Measurements from ENCODE around the gene CFAP68.

The CFAP68 gene, protein sequence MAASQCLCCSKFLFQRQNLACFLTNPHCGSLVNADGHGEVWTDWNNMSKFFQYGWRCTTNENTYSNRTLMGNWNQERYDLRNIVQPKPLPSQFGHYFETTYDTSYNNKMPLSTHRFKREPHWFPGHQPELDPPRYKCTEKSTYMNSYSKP

DNA sequence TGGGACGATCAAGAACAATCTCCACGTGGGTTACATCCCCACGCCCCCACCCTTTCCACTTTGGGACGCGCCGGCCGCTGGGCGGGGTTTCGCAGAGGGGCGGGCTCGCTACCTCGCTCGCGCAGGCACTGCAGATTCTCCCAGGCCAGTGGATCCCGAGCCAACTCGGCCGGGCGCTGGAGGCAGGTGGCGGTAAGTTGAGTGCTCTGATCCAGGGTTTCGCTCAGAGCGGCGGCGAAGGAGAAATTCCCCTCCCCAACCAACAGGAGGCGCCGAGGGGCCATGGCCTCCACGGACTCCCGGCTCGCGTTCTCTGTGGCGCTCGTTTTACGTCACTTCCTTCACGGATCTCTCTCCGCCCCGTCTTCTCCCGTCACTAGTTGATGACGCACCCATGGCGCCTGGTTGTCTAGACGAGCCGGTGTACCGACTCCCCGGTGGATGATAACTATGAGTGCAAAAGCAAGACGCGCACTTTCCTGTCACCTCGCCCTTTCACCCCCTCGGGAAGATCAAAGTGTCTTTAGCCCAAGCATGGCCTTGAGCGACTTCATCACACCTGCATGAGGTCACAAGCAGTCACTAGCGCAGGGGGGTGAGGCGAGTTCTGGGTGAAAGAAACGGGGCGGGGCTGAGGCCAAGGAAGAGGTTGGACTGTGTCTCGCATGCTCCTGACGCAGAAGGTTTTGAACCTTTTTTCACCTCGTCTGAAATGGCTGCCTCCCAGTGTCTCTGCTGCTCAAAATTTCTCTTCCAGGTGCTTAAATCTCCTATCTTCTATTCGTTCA, at the start of gene CFAP68, which contains the start of gene FDXACB1:
Gene CFAP68 (plus strand): TSS at position 693 of the 788 bp plus-strand sequence. CDS start 20 bp downstream, at position 713.
Gene FDXACB1 (minus strand): TSS at position 317 of the 788 bp plus-strand sequence. CDS start 33 bp downstream, at position 284.
- peak; percentile 90 for DNase-seq (ENCODE audit: low read depth in 2 of 2, low spot score in 1 of 2)

DNA sequence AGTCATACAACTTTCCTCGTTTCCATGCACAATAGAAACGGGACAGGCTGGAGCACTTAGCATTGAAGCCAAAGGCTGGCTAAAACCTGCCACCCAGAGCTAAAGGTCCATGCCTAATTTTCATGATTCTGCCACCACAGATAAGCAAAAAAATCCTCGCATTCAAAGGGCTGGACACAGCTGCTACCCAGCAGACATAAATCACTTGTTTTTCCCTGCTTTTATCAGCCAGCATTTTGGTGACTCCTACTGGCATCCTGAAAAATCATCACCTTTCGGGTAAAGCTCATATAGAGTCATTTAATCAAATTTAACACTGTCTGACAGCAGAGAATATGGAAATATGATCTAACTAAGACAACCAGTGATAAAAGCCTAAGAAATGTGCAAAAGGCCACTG, 45.8 kb upstream of the CFAP68 start:
- DNase-seq (ENCODE audit: low read depth in 2 of 2, low spot score in 1 of 2), result no peak

DNA sequence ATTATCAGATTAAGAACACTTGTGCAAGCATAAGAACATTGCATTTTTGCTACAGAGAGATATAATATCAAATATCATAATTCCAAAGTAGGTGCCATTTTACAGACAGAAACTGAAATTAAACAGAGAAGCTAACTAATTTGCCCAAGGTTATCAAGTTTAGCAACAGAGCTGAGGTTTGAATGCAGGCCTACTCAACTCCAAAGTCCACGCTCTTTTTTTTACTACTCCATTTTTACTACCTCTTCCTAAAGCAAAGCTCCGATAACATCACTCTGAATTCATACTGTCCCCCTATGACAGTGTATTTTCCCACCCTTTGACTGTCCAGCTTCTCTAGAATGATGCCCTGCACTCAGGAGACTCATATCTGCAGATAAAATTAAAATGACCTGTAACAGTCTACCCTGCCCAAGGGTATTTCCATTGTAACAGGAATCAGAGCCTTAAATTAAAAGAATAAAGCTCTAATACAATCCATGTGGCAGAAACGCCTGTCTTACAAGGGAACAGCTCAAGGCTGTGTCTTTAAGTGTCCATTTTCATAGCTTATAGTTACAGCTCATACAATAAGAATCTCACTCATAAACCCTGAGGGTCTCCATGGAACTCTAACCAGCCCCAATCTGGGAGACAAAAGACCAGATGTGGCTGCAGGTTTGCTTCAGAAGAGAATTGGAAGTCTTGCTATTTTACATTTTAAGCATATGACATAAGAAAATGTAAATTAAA, 44.7 kb upstream of the CFAP68 start:
- no peak for DNase-seq (ENCODE audit: low read depth in 2 of 2, low spot score in 1 of 2)

DNA sequence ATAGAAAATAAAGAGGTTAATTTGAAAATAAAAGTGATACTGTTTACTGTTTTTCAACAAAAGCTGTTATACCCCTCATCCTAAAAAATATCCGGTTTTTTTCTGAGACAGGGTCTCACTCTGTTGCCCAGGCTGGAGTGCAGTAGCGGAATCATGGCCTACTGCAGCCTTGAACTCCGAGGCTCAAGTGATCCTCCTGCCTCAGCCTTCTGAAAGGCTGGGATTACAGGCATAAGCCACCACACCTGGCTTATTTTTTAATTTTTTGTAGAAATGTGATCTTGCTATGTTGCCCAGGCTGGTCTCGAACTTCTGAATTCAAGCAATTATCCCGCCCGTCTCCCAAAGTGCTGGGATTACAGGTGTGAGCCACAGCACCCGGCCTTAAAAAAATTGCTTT, 43.7 kb upstream of the CFAP68 start:
- no peak for DNase-seq (ENCODE audit: low read depth in 2 of 2, low spot score in 1 of 2)

DNA sequence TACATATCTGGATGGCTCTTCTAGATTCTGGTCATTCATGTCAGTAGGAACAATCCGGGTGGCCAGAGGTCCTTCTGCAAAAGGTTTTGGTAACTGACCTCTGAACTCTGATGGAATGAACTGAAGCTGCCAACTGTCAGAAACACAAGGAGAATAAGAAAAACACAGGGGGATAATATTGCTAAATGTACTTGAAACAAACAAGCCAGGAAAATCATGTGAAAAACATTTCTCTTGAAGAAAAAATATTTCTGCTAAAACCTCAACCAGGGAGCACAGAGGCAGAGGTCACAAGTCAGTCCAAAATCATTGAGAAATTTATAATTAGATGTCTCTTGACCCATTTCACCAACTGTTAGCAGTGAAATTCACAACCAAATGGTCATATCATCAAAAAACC, 43.2 kb upstream of the CFAP68 start:
- no peak for DNase-seq (ENCODE audit: low read depth in 2 of 2, low spot score in 1 of 2)

DNA sequence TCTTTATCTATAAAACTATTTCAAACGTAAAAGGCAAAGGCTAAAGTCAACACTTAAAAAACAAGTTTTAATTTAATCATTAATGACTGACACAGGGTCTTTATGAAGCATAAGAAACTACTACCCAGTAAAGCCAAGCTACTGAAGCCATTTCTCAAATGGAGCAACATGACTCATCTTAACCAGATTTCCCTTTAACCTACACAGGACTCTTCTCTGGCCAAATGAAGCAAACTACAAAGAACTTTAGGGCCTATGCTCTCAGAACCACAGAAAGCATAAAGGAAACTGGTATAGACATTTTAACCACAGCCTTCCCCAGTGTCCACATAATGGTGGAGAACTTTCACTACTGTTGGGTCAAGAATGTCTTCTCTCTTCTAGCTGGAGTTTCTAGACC, 42.6 kb upstream of the CFAP68 start:
- DNase-seq (ENCODE audit: low read depth in 2 of 2, low spot score in 1 of 2), result no peak

DNA sequence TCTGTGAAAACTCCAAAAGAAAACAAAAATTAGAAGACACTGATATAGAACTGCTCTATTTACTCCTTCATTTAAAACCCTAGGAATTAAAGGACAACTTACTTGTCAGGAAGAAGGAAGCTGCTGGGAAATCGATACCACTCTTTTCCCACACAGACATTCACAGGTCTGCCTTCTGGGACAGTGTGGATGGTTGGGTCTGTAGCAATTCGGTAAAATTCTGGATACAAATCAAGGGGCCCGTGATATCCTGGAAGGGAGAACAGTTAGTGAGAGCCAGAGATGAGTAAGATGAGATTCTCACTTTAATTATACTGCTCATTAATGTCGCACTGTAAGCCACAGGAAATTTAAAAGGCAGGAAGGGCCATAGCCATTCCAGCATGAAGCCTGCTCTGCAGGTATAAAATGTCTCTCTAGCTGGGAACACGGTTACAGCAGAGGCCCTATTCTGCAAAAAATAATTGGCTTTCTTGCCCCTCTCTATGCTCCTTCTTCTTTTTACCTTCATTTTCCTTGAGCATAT, 41.9 kb upstream of the CFAP68 start:
- no peak for DNase-seq (ENCODE audit: low read depth in 2 of 2, low spot score in 1 of 2)

DNA sequence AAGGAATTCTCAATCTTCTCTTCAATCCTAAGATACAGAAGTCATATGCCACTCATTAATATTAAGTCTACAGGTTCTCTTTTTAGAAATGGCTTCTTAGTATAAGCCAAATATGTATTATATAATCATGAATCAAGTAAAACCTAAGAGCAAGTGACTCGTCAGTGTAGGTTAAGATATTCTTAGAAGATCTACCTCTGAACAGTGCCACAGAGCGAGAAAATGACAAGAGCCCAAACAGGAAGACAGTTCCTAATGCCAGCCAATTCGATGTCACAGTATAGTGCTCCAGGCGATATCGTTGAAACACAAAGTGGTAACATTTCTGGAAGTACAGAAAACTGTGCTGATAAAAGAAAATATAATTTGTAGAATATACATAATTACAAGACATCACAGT, 41.3 kb upstream of the CFAP68 start:
- DNase-seq (ENCODE audit: low read depth in 2 of 2, low spot score in 1 of 2), result no peak

DNA sequence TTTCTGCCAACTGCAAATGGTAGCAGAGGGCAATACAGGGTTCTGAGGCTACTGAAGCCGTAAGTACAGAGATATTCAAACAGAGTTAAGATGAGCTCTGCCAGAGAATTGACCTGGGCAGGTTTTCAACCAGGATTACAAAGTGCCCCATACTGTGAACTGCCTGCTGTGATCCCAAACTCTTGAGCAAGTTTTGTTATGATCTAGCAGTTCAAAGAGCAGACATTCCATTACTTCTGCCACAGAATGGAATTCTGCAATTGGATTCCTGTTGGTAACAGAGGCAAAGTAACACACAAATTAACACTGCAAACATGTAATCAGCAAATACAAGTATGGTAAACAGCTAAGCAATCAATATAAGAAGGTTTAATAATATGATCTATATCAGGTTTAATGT, 39.2 kb upstream of the CFAP68 start:
- no peak for DNase-seq (ENCODE audit: low read depth in 2 of 2, low spot score in 1 of 2)

DNA sequence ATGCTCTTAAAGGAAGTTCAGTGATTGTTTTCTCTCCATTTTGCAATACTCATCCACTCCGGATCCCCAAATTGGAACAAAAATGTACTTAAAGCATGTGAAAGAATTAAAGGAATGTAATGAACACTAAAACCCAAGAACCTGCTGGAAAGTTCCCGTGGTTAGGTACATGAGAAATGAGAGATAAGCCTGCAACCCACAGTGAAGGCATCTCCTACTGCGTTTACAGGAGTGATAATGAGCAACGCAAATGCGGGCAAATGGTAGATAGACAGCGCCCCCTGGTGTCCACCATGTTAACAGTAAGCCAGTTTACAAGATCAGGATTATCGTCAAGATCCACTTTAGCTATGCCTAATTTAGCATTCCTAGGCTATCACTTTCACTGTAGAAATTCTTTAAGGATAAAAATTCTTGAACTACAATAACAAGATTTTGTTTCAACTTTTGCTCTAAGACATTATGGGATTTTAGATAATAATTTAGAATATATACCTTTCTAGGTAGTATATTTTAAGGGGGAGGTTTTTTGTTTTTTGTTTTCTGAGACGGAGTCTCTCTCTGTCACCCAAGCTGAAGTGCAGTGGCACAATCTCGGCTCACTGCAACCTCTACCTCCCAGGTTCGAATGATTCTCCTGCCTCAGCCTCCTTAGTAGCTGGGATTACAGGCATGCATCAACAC, 37.8 kb upstream of the CFAP68 start:
- DNase-seq (ENCODE audit: low read depth in 2 of 2, low spot score in 1 of 2), result peak; percentile 77 to 80

DNA sequence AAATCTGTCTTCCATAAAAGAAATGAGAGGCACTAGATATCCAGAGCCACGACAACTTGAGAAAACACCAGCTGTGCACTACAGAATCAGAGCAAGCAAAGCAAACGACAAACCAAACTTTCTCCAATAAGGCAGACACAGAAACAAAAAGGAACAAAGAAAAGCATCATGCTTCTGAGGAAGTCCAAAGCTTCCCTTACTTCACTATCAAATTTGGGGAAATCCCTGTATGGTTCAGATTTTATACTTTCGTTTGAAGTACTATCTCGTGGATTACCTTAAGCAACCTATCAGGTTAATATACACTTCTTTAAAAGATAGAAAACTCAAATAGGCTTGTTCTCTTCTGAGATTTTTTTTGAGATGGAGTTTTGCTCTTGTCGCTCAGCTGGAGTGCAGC, 35.7 kb upstream of the CFAP68 start:
- no peak for DNase-seq (ENCODE audit: low read depth in 2 of 2, low spot score in 1 of 2)

DNA sequence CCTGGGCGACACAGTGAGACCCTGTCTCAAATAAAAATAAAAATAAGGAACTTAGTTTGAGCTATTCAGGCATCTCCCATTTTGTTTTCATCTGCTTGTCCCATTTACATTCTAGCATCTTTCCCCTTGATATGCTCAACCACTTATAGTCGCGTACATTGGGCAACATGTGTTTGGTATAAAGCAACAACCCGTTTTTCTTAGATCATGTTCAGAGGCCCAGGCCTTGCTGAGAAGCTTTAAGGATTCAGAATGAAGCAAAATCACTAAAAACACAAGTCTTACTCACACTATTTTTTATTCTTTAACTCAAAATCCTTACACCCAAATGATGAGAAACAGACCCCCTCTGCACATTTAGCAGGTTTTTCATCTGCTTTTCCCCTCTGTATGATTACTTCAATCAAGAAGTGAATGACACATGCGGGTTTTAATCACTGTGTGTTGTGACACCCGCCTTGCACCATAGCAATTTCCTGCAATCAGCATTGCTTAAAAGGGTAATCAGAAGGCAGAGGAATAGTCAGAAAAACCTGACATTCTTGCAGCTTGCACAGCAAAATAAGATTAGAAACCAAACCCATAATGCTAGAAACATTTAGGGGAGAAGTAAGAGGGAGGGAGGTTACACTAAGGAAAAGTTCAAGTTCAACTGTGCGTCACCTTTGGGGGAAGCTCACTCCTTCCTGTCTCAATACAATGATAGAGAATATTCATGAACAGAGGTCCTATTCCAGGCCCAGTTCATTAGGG, 33.9 kb upstream of the CFAP68 start:
- DNase-seq (ENCODE audit: low read depth in 2 of 2, low spot score in 1 of 2), result no peak

DNA sequence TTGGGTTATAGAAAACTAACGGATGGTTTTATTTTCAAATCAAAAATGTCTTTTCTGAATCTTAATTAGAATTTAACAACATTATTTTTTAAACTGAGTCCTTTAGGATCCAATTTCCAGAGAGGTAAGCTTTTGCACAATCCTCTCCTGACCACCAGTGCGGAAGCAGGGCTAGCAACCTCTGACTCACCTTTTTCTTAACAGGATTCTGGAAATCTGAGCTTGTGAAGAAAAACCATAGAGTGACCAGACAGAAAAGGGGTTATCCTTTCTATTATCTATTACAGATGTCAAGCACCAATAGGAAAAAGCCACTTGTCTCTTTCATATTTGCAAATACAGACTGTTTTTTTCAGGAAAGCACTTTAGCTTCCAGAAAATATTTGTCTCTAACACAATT, 33.3 kb upstream of the CFAP68 start:
- no peak for DNase-seq (ENCODE audit: low read depth in 2 of 2, low spot score in 1 of 2)

DNA sequence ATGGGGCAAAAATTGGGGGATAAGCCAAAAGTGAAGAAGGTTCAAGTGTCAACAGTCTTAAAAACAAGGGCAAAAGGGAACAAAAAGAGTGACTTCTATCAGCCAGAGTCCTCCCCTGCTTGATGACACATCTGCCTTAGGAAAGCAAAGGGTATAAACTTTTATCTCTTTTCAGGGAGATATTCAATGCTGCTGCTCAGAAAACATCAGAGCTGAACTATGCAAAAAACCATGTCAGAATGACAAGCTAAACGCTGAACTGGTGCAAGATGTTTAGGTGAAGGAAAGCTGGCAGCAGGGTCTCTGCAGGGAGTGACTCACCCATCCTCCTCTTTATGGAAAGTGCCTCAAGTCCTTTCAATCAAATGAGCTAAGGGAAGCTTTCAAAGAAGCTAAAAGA, 32.7 kb upstream of the CFAP68 start:
- no peak for DNase-seq (ENCODE audit: low read depth in 2 of 2, low spot score in 1 of 2)

DNA sequence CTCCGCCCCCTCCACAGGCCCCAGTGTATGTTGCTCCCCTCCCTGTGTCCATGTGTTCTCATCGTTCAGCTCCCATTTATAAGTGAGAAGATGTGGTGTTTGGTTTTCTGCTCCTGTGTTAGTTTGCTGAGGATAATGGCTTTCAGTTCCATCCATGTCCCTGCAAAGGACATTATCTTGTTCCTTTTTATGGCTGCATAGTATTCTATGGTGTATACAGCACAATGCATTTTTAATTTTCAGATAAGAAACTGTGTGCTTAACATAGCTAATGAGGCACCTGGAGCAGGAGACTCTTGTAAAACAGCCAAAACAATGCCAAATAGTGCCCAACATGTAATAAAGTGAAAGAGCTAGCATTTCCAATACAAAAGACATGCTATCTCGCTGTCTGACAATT, 29.7 kb upstream of the CFAP68 start:
- no peak for DNase-seq (ENCODE audit: low read depth in 2 of 2, low spot score in 1 of 2)

DNA sequence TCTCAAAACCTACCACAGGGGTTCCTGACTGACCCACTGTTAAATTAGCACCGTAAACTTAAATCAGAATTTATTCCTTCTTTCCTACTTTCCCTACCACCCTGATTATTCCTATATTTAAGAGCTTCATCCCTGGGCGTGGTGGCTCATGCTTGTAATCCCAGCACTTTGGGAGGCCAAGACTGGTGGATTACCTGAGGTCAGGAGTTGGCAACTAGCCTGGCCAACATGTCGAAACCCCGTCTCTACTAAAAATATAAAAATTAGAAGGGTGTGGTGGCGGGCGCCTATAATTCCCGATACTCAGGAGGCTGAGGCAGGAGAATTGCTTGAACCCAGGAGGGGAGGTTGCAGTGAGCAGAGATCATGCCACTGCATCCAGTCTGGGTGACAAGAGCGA, 28.3 kb upstream of the CFAP68 start:
- DNase-seq (ENCODE audit: low read depth in 2 of 2, low spot score in 1 of 2), result no peak

DNA sequence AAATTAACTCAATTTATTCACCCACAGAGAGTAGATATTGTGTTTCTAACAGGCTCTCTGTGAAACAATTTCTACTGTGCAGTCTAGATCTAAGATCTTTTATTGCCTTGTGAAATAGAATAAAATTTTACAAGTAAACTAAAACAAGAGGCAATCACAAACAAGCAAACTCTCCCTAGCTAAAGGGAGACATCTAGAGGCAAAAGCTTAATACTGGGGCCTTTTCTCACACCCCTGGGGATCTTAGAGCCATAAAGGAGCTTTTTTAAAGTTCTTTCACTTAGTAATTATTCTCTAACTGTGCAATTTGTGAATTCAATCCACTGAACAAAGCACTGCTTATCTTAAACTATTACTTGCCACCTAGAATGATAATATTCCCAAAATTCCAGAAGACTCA, 27.7 kb upstream of the CFAP68 start:
- no peak for DNase-seq (ENCODE audit: low read depth in 2 of 2, low spot score in 1 of 2)

DNA sequence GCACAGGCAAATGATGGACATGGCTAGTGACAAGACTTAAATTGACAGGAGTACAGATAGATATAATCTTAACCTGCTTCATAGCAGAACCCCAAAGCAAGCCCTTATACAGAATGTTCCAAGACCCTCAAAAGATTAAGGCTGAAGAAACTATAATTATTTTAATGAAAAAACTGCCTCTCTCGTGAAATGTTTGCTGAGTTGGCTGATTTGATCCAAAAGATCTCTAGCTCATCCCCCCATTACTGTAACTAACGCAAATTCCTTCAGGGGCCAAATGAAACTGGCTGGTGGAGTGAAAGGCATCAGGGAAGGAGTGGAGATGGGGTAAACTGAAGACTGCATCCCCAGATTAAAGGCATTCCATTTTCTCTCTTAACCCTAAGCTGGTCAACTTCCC, 27.2 kb upstream of the CFAP68 start:
- DNase-seq (ENCODE audit: low read depth in 2 of 2, low spot score in 1 of 2), result no peak

DNA sequence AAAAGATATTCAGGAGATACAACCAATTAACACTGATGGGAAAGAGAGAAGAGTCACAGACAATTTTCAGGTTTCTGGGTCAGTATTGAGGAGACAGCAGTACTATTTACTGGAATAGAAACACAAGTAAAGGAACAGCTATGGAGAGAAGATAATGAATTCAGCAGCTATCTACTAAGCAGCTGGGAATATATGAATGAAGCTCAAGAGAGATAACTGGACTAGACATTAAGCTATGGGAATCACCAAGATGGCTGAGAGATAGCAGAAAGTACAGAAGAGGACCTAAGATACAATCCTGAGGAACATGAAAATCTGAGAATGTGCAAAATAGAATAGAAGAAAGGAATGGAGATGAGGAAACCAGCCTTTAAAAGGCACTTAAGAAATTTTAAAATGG, 23.8 kb upstream of the CFAP68 start:
- no peak for DNase-seq (ENCODE audit: low read depth in 2 of 2, low spot score in 1 of 2)

DNA sequence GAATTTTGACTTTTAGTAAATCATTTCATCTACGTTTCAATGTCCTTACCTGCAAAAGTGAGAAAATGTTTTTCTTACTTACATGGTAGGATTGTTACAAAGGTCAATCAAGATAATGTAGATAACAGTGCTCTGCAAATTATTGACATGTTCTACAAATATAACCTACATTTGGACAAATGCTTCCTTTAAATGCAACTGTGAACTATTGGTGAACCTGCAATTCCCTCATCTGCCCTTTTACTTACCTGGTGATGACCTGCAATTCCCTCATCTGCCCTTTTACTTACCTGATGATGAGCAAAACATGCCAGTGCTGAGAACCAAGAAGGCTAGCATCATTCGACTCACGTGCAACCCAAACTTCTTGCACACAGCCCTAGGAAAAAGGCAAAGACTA, 19.1 kb upstream of the CFAP68 start:
- no peak for DNase-seq (ENCODE audit: low read depth in 2 of 2, low spot score in 1 of 2)

DNA sequence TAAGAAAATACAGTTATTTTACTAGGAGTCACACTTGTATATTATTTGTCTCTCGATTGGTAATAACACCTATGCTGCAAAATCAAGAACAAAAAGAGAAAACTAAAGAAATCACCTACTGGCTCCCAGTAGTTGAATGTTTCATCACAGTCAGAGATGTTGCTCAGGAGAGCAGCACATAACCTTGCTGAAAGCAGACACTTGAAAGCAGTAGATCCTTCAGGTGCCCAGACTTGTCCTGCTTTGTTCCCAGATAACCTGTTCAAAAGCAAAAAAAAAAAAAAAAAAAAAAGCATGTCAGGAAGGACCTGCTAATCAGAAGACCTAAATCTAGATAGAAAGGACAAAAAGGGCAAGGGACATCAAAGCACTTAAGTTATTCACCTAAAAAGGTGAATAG, 9.2 kb upstream of the CFAP68 start:
- no peak for DNase-seq (ENCODE audit: low read depth in 2 of 2, low spot score in 1 of 2)

All from stimulated activated CD8-positive, alpha-beta memory T cell treated with anti-CD3 and anti-CD28 coated beads, Interleukin-4, amount 100 ng/mL, for 1 hour (primary cell).